GM21381 (cell line): ENCODE measurements around the gene HSD17B11.
"Not testable (repeated sequence)": the region's sequence is repeated elsewhere in the genome, so short reads cannot be mapped to it uniquely, and the experiment has no call there.

Source experiments
- ATAC-seq: cut with Tn5 transposase; IDR thresholded peaks from one replicate; pipeline ENCODE4 v1.9.1; 2021; ENCODE audit warnings: mild to moderate bottlenecking, moderate library complexity; ENCODE audit not compliant: unreplicated experiment

The HSD17B11 gene

DNA sequence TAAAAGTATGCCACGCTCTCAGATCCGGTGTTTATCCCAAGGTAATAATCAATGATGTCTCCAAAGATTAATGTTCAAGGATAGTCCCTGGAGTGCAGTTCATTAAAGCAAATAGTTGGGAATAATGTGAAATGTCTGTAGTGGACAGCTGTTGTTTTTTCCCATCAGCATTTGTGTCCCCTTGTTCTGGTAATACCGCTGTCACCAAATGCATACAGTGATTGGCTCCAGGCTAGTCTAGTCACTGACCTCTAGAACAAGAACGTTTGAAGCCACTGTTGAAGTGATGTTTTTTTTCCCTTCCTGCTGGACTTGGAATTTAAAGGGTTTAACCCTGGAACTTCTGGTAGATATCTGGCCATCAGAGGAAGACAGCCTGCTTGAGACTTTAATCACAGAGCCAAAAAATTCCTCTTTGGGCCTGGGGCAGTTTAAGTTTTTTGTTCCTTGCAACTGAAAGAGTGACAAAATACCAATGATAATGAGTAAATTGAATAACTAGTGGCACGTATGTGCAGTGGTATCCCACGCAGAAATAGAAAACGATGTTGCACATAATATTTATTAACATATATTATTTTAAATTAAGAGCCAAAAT is 30.6 kb downstream of the HSD17B11 start:
- ATAC-seq: no peak

GRCh38 chr4:87359258-87359657 is 31.7 kb downstream of the HSD17B11 start:
- ATAC-seq: no peak

DNA sequence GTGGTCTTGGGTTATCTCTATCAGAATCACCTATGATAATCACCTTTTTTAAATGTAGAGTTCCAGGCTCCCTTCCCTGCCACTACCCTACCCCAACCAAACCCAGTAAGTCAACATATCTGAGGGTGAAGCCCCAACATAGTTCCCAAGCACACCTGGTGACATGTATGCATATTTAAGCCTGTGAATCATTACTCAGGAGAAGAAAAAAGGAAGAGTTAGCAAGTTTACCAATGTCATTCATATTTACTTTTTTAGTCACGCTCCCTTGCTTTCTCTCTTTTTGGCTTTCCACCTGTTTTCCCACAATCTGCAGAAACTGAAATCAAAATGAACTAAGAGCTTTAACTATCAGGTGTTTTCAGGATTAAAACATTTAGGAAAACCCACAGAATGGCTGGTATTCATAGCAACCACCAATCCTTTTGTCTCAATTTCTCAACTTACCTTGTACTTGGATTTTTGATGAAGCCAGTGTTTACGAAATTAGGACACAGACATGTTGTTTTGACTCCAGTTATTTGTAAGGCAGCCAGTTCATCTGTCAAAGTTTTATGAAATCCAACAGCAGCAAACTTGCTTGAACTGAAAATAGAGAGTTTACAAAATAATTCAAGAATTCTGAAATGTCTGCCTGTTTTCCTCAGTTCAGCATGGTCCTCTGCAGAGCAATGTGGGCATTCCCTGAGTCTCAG is 34.0 kb downstream of the HSD17B11 start:
- no peak for ATAC-seq

GRCh38 chr4:87354168-87355102 is 36.6 kb downstream of the HSD17B11 start:
- ATAC-seq: no peak

- ATAC-seq: peak; percentile 85
Measured at GRCh38 chr4:87353592-87353991, 37.4 kb downstream of the HSD17B11 start.

DNA sequence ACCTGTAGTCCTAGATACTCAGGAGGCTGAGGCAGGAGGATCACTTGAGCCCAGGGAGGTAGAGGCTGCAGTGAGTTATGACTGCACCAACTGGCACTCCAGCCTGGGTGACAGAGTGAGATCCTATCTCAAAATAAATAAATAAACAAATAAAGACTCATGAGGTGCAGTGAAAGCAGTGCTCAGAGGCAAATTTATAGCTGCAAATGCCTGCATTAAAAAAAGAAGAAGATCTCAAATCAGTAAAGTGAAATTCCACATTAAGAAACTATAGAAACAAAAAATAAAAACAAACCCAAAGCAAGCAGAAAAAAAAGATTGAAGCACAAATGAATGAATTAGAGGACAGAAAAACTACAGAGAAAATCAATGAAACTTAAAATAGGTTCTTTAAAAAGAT is 45.8 kb downstream of the HSD17B11 start:
- ATAC-seq: no peak

- no peak for ATAC-seq
Measured at GRCh38 chr4:87342872-87343271, 48.1 kb downstream of the HSD17B11 start.

DNA sequence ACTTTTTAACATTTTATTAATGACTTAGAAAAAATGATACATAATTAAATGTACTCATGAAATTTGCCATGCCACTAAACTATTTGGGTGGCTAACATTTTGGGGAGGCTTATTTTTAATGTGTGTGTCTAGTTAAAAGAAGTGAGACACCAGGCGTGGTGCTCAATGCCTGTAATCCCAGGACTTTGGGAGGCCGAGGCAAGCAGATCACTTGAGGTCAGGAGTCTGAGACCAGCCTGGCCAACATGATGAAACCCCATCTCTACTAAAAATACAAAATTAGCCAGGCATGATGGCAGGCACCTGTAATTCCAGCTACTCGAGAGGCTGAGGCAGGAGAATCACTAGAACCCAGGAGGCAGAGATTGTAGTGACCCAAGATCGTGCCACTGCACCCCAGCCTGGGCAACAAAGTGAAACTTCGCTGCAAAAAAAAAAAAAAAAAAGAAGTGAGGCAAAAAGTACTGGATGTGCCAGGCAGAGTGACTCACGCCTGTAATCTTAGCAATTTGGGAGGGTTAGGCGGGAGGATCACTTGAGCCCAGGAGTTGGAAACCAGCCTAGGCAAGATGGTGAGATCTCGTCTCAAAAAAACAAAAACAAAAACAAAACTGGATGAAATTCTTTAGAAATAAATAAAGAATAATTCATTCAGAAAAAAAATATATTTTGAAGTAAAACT is 48.9 kb downstream of the HSD17B11 start:
- not testable (repeated sequence) for ATAC-seq

- ATAC-seq: no peak
Measured at GRCh38 chr4:87339440-87339839, 51.5 kb downstream of the HSD17B11 start.

DNA sequence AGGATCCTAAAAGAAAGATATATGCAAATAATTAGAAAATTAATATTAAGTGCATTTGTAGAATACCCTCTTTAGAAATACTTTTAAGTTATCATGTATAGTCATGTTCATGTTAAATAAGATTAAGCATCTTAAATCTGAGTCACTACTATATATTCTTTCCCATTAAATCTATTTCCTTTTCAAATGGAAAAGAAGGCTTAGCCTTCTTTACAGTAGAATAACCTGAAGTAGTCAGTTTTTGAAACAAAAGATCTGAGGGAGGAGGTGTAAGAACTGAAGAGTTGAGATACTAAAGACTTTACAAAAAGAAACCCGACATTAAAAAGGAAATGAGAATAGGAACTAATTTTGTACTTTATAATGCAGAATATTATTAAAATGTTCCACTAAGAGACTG is 53.6 kb downstream of the HSD17B11 start:
- ATAC-seq: no peak

- ATAC-seq: no peak
Measured at GRCh38 chr4:87333267-87333666, 57.7 kb downstream of the HSD17B11 start.

DNA sequence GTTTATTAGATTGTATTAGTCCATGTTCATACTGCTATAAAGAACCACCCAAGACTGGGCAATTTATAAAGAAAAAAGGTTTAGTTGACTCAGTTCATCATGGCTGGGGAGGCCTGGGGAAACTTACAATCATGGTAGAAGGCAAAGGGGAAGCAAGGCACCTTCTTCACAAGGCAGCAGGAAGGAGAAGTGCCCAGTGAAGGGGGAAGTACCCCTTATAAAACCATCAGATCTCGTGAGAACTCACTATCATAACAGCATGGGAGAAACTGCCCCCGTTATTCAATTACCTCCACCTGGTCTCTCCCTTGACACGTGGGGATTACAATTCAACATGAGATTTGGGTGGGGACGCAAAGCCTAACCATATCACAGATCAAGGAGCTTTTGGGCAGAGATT is 60.2 kb downstream of the HSD17B11 start:
- ATAC-seq: no peak

DNA sequence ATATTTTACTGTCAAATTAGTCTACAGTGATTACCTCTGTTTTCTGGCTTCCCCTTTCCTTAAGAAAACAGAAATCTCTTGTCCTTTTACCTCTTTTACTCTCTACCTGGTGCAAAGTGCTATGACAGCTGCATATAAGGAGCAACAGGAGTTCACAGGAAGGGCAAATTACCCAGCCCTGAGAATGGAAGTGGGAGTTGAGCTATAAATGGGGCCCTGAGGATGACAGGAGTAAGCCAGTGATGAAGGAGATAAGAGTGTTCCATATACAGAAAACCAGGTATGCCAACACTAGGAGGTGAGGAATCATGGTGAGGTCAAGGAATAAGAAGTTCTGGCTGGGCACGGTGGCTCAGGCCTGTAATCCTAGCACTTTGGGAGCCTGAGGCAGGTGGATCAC is 63.9 kb downstream of the HSD17B11 start:
- ATAC-seq: no peak

DNA sequence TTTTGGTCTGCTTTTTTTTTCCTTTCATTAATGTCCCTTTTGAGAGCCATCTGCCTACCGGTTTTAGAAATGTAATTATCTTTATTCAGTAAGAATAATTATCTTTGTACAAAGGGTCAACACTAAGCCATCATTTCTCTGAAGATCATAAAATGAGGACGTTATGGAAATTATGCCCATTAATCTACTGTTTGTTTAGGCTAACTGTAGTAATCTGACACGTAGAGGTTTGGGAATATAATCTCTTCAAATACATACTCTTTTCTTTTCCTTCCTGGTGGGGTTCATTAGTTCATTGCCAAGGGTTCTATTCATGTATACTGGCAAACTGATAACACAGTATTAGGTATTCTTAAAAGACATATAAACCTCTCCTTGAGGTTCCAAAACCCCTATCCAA is 64.5 kb downstream of the HSD17B11 start:
- no peak for ATAC-seq

- ATAC-seq: no peak
Measured at GRCh38 chr4:87322754-87323153, 68.2 kb downstream of the HSD17B11 start, which contains the start of gene HSD17B13. Gene HSD17B13, minus strand, starts transcription at chr4:87322882. Its CDS starts 41 bp downstream, at chr4:87322841.

DNA sequence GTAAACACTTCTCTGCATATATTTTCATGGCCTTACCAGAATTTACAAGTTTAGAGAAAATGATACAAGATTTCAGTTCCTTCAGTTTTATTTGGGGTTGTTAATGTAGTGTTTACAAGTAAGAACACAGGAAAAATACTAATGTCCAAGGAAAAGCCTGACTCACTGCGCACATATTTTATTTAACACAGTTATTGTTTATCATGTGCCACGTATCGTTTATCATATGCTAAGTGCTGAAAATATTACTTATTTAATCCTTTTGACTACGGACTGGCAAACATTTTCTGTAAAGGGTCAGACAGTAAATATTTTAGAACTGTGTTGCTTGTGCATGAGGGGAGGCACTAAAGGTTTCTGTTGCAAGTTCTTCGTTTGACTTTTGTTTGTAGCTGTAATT is 69.1 kb downstream of the HSD17B11 start:
- no peak for ATAC-seq

DNA sequence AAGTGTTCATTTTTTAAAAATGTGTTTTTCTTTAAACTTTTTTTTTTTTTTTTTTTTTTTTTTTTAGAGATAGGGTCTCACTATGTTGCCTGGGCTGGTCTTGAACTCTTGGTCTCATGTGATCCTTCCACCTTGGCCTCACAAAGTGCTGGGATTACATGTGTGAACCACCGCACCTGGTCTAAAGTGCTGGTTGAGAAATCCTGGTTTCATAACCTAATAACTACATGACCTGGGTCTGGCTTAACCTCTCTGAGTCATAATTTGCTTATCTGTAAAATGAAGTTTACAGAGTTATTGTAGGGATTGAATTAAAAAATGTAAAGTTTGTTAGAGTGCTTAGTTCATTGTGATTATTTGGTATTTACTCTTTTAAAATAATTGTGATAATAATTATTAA is 73.5 kb downstream of the HSD17B11 start:
- ATAC-seq: no peak

DNA sequence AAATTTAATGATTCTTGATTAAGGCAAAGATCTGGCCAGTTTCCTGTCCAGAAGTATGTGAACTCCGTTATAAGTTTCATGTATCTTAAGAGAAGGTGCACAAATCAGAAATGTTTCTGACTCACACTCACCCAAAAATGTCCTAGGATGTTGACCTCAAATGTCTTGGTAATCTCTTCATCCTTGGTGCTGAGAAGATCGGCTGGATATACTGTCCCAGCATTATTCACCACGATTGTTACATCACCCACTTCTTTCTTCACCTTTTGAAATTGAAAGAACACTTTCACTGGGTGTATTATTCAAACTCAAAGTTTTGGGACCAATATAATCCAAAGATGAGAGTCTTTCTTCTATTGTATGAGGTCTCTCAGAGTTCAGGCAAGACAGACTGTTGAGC is 74.0 kb downstream of the HSD17B11 start:
- no peak for ATAC-seq

GRCh38 chr4:87315000-87315399 is 76.0 kb downstream of the HSD17B11 start:
- not testable (repeated sequence) for ATAC-seq

GRCh38 chr4:87313756-87314155 is 77.2 kb downstream of the HSD17B11 start:
- ATAC-seq: no peak

DNA sequence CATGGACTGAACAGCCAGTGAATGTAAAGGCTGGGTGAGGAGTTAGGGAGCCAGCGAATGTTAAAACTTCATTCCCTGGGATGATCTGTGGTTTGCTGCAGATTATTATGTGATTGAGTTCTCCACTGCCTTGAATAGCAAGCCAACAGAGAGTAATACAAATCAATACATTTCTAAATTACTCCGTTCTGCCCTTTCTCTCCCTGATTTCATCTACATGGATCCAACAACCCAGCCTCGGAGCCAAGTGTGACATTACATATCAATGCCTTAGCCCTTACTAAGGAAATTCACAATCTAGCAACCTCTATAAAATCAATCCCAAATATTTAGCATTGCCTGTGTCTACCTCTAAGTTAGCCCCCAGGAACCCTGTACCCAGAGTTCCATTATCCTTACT is 79.3 kb downstream of the HSD17B11 start:
- ATAC-seq: no peak
